Mesothelial cell of epicardium (in vitro differentiated cells): ENCODE data around the gene BPTF. TPM values are rescaled to one million over a fixed set of nuclear protein-coding genes. Genes with fewer than 3 reads are reported as not detected.
"Not testable (repeated sequence)": the region's sequence is repeated elsewhere in the genome, so short reads cannot be mapped to it uniquely, and the experiment has no call there.

Source experiments
- DNase-seq, 2 experiments: peaks; one replicate each; pipeline ENCODE4 v3.0.0; 2021; ENCODE audit warnings: low spot score in 2 of 2; ENCODE audit not compliant: unreplicated experiment in 2 of 2
- H3K27ac Mint-ChIP-seq: 2 replicates; pipeline ENCODE4 v1.8.0; 2021; ENCODE audit warnings: mixed read lengths
- H3K27me3 Mint-ChIP-seq: 2 replicates; pipeline ENCODE4 v1.8.0; 2021; ENCODE audit warnings: low read depth, mixed read lengths
- H3K36me3 Mint-ChIP-seq: 2 replicates; pipeline ENCODE4 v1.8.0; 2021; ENCODE audit warnings: mixed read lengths
- H3K4me1 Mint-ChIP-seq: 2 replicates; pipeline ENCODE4 v1.8.0; 2021; ENCODE audit warnings: mixed read lengths
- H3K4me3 Mint-ChIP-seq: 2 replicates; pipeline ENCODE4 v1.8.0; 2021; ENCODE audit warnings: mild to moderate bottlenecking, moderate library complexity, mixed read lengths
- H3K9me3 Mint-ChIP-seq: 2 replicates; pipeline ENCODE4 v1.8.0; 2021; ENCODE audit warnings: mixed read lengths
- total RNA-seq: library from RNA; stranded (reverse); gene quantifications from 3 replicates; pipeline ENCODE4 v1.2.1, GENCODE V29; 2021
- TF ChIP-seq, protein P1 (sequence below): fragments of 200-600 bp; sonication (generic); IDR thresholded peaks from one replicate; pipeline ENCODE4 v1.5.0; 2021; ENCODE audit warnings: antibody characterized with exemption; ENCODE audit not compliant: unreplicated experiment

The BPTF gene
- total RNA-seq, 1 donor from 2014 or later, result 172 TPM

DNA sequence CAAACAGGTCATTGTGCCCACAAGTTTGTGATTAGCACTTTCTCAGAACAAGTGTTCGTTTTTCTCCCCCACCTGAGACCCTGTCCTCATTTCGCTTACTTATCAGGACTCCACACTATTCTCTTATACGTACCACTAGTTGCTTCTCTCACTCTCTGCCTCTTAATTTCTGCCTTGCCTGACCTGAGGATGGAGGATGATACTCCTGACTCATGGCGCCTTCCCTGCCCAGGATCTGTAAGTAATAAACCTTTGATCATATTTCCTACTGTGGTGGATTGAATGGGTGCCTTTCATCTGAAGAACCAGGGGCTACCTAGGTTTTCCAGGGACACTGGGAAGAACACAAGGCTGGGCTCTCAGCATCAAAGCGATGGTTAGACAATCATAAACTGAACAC is 39.8 kb upstream of the BPTF start:
- Mint-ChIP-seq H3K9me3 (no peaks in the 10 kb centered on the region), H3K4me1 (no peaks in the 10 kb centered on the region), H3K4me3 (no peak overlapping the region), H3K36me3 (no peaks in the 10 kb centered on the region), H3K27ac (no peak overlapping the region), H3K27me3 (peaks cover 4% of the 10 kb centered on the region)
- TF ChIP-seq, protein P1, sequence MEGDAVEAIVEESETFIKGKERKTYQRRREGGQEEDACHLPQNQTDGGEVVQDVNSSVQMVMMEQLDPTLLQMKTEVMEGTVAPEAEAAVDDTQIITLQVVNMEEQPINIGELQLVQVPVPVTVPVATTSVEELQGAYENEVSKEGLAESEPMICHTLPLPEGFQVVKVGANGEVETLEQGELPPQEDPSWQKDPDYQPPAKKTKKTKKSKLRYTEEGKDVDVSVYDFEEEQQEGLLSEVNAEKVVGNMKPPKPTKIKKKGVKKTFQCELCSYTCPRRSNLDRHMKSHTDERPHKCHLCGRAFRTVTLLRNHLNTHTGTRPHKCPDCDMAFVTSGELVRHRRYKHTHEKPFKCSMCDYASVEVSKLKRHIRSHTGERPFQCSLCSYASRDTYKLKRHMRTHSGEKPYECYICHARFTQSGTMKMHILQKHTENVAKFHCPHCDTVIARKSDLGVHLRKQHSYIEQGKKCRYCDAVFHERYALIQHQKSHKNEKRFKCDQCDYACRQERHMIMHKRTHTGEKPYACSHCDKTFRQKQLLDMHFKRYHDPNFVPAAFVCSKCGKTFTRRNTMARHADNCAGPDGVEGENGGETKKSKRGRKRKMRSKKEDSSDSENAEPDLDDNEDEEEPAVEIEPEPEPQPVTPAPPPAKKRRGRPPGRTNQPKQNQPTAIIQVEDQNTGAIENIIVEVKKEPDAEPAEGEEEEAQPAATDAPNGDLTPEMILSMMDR, result no peak
- no peak for DNase-seq

DNA sequence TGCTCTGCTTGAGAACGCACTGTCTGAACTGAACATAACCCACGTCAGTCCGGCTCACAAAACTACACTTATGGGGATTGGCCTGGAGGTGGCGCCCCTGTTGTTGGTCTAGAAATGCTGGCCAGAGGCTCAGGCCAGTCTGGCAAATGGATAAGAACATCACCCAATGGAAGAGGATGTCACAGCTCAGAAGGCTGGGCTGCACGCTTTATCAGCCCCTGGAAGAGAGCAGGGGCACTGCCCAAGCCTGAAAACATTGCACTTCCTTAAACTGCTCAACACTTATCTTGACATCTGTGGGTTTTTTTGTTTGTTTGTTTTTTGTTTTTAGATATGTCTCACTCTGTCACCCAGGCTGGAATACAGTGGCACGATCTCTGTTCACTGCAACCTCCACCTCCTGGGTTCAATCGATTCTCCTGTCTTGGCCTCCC is 24.8 kb upstream of the BPTF start:
- TF ChIP-seq, protein P1, result no peak
- Mint-ChIP-seq H3K4me3 (no peak overlapping the region), H3K27me3 (no peaks in the 10 kb centered on the region), H3K9me3 (no peaks in the 10 kb centered on the region), H3K36me3 (no peaks in the 10 kb centered on the region), H3K27ac (no peak overlapping the region), H3K4me1 (no peaks in the 10 kb centered on the region)
- DNase-seq, result peak in 1 of 2 experiments; percentile 39

DNA sequence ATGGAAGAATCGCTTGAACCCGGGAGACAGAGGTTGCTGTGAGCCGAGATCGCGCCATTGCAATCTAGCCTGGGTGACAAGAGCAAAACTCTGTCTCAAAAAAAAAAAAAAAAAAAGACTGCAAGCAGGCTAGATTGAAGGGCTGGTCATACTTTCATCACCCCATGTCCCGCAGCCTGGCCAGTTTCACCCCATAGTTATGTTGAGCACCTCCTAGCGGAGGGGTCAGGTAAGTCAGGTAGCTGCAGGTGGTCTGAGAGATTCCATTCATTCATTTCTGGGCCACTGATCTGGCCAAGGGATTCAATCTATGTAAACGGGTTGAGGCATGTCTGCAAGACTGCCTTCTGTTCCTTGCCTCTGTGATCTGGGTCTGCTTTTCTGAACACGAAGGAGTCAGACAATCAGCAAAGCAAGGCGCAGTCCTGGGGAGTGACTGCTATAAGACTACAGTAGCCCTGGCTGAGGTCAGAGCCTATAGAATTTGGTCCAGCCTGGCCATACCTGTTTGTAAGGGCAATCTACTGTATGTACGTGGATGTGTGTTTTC is 23.6 kb upstream of the BPTF start:
- Mint-ChIP-seq H3K36me3 (no peaks in the 10 kb centered on the region), H3K4me1 (no peaks in the 10 kb centered on the region), H3K9me3 (no peaks in the 10 kb centered on the region), H3K27ac (no peak overlapping the region), H3K27me3 (no peaks in the 10 kb centered on the region), H3K4me3 (no peak overlapping the region)
- TF ChIP-seq, protein P1, result no peak
- no peak for DNase-seq

DNA sequence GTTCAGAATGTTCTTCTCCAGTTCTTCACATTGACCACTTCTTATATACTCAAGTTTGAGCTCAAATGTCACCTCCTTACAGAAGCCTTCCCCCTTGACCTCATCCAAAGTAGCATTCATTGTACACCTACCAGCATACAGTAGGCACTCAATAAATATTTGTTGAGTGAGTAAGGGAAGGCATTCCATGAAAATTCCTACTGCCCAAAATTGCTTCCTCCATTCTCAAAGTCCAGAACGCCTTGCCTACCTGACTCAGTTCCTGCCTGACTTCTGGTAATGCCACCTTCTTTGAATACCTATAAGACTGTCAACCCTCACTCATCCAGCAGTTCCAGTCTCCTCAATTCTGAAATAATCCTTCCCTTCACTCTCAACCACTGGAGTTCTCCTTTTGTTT is 14.8 kb upstream of the BPTF start:
- H3K36me3 Mint-ChIP-seq, result no peaks in the 10 kb centered on the region
- no peaks in the 10 kb centered on the region for H3K27me3 Mint-ChIP-seq
- no peak overlapping the region for H3K4me3 Mint-ChIP-seq
- no peaks in the 10 kb centered on the region for H3K9me3 Mint-ChIP-seq
- no peak for DNase-seq
- no peak overlapping the region for H3K27ac Mint-ChIP-seq
- TF ChIP-seq, protein P1, result no peak
- no peaks in the 10 kb centered on the region for H3K4me1 Mint-ChIP-seq

DNA sequence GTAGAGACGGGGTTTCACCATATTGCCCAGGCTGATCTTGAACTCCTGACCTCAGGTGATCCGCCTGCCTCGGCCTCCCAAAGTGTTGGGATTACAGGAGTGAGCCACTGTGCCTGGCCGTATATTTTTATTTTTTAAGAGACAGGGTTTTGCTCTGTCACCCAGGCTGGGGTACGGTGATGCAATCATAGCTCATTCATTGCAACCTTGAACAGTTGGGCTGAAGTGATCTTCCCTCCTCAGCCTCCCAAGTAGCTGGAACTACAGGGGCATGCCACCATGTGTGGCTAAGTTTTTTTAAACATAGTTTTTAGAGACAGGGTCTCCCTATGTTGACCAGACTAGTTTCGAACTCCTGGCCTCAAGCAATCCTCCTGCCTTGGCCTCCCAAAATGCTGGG is 12.9 kb upstream of the BPTF start:
- not testable (repeated sequence) for H3K36me3 Mint-ChIP-seq, H3K27ac Mint-ChIP-seq, H3K27me3 Mint-ChIP-seq, DNase-seq, H3K4me3 Mint-ChIP-seq, H3K9me3 Mint-ChIP-seq, H3K4me1 Mint-ChIP-seq

DNA sequence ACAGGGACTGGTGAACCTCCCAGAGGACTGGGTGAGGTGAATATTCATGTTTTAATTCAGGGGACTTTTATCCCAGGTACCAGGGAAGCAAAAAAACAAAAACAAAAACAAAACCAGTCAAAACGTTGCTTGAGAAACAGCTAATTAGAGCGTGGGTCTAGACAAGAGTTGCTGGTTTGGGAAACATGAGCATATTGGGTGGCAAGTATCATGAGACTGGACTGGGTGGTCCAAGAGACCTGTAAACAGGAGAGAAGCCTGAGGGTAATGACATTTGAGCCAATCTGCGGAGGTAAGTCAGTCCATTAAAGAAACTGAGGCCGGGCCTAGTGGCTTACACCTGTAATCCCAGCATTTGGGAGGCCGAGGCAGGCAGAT is 11.5 kb upstream of the BPTF start:
- no peaks in the 10 kb centered on the region for H3K9me3 Mint-ChIP-seq

More for the DNA sequence above, 11.5 kb upstream of the BPTF start:
- no peaks in the 10 kb centered on the region for H3K4me1 Mint-ChIP-seq
- TF ChIP-seq, protein P1, result no peak
- H3K36me3 Mint-ChIP-seq, result no peaks in the 10 kb centered on the region
- no peak overlapping the region for H3K27ac Mint-ChIP-seq
- H3K4me3 Mint-ChIP-seq, result no peak overlapping the region
- no peak for DNase-seq
- H3K27me3 Mint-ChIP-seq, result no peaks in the 10 kb centered on the region
